ENCODE measurements around the gene ADAP1.
A peak's percentile ranks its signal among the peaks of the same experiment; 100 is the strongest.
"Not testable (repeated sequence)": the region's sequence is repeated elsewhere in the genome, so short reads cannot be mapped to it uniquely, and the experiment has no call there.

ADAP1 gene

DNA sequence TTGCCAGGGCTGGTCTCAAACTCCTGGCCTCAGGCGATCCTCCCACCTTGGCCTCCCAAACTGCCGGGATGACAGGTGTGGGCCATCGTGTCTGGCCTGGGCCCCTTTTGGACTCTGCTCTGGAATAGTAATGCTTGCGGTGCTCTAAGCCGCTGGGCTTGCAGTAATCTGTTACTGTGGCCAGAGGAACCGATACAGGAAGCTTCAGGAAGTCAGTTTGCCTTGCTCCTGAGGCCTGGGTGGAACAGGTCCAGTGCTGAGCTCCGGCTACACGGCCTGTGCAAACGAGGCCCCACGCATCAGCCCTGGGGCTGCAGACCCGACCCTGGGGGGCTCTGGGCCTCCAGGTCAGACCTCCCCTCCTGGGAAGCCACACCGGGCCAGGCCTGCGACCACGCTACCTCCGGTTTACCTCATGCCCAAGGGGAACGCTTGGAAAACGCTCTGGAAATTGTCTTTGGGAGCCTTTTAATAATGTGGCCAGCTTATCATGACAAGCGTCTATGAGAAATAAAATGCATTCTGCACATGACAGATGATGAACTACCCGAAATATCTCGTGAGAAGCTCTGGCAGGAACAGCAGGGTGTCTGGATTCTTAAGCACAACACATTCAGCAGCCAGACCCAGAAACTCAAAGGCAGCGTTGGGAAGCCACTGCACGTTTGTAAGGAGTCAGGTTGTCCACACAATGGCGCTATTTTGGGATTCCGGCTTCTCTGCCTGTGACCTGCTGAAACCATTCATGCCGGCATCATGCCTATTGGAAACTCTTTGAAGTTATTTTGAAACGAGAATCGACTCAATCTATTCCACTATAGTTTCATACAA, 10.1 kb upstream of the ADAP1 start:
- DNase-seq (ENCODE audit: low read depth) = no peak
- no peak overlapping the region for H3K4me3 ChIP-seq (ENCODE audit: low read length)
- TF ChIP-seq, protein P1, sequence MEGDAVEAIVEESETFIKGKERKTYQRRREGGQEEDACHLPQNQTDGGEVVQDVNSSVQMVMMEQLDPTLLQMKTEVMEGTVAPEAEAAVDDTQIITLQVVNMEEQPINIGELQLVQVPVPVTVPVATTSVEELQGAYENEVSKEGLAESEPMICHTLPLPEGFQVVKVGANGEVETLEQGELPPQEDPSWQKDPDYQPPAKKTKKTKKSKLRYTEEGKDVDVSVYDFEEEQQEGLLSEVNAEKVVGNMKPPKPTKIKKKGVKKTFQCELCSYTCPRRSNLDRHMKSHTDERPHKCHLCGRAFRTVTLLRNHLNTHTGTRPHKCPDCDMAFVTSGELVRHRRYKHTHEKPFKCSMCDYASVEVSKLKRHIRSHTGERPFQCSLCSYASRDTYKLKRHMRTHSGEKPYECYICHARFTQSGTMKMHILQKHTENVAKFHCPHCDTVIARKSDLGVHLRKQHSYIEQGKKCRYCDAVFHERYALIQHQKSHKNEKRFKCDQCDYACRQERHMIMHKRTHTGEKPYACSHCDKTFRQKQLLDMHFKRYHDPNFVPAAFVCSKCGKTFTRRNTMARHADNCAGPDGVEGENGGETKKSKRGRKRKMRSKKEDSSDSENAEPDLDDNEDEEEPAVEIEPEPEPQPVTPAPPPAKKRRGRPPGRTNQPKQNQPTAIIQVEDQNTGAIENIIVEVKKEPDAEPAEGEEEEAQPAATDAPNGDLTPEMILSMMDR (IDR thresholded peaks at IDR 0.05; ENCODE audit: insufficient read depth, low read depth, low read length, missing control alignments) = peak; percentile 10

- H3K4me3 ChIP-seq (ENCODE audit: low read length) = no peak overlapping the region
- TF ChIP-seq, protein P1 (IDR thresholded peaks at IDR 0.05; ENCODE audit: insufficient read depth, low read depth, low read length, missing control alignments) = peak; percentile 17
- no peak for DNase-seq (ENCODE audit: low read depth)
Observed at GRCh38 chr7:963236-964078, 9.0 kb upstream of the ADAP1 start.

DNA sequence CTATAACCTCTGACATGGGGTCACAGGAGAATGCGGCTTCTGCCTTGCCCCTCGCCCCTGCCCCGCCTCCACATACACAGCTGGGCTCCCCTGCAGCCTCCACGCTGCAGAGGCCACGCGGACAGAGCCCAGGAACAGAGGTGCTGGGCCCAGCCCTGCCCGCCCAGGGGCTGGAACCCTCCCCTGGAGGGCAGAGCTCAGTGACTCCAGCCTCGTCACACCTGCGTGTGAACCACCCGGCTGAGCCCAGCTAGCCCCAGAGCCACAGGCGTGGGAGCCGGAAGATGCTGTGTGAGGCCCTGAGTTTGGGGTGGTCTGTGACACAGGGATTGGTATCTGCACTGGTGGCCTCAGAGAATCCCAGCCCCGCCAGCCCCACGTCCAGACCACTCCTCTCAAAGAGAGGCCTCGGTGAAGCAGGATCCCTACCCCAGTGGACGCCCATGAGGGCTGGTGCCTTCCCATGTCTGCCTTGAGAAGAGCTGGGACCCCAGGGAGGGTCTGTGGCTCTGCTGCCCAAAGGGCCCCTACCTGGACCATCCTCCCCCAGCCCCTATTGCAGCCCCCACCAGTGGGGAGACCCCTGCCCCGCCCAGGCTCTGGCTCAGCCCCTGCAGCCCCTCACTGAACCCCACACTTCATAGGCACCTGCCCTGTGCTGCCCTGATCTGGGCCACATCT, 8.1 kb upstream of the ADAP1 start:
- no peak overlapping the region for H3K4me3 ChIP-seq (ENCODE audit: low read length)
- DNase-seq (ENCODE audit: low read depth) = no peak
- TF ChIP-seq, protein P1 (IDR thresholded peaks at IDR 0.05; ENCODE audit: insufficient read depth, low read depth, low read length, missing control alignments) = no peak

DNA sequence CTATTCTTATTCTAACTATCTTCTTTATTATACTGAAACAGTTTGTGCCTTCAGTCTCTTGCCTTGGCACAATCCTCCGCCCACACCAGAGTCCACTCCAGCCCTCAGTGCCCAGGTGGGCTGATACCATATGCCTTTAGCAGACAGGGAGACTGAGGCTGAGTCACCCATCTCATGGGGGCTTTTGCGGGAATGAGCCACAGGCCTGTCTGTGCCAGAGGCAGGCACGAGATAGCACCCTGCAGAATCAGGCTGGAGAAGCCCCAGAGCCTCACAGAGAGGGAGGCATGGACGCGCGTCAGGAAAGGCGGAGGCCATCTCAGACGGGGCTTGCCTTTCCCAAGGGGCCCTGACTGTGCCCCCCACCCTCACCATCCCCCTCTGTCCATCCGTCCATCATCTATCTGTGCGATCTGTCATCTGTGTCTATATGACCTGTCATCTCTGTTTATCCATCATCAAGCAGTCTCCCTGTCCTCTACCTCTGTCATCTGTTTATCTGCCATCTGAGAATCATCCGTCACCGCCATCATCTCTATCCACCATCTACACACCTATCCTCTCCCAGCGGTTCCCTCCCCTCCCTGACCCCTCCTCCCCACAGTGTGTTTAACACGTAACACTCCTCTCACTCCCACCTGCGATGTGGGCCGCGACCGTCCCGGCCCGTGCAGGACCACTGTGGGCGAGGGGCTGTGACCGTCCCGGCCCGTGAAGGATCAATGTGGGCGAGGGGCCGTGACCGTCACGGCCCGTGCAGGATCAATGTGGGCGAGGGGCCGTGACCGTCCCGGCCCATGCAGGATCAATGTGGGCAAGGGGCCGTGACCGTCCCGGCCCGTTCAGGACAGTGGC, 7.3 kb upstream of the ADAP1 start:
- TF ChIP-seq, protein P1 (IDR thresholded peaks at IDR 0.05; ENCODE audit: insufficient read depth, low read depth, low read length, missing control alignments) = no peak
- no peak for DNase-seq (ENCODE audit: low read depth)
- H3K4me3 ChIP-seq (ENCODE audit: low read length) = no peak overlapping the region

- H3K4me3 ChIP-seq (ENCODE audit: low read length); DNase-seq (ENCODE audit: low read depth): not testable (repeated sequence)
Observed at GRCh38 chr7:960972-961371, 6.5 kb upstream of the ADAP1 start.

- TF ChIP-seq, protein P1 (IDR thresholded peaks at IDR 0.05; ENCODE audit: insufficient read depth, low read depth, low read length, missing control alignments) = no peak
- no peak overlapping the region for H3K4me3 ChIP-seq (ENCODE audit: low read length)
- no peak for DNase-seq (ENCODE audit: low read depth)
Observed at GRCh38 chr7:960269-960871, 5.9 kb upstream of the ADAP1 start.

DNA sequence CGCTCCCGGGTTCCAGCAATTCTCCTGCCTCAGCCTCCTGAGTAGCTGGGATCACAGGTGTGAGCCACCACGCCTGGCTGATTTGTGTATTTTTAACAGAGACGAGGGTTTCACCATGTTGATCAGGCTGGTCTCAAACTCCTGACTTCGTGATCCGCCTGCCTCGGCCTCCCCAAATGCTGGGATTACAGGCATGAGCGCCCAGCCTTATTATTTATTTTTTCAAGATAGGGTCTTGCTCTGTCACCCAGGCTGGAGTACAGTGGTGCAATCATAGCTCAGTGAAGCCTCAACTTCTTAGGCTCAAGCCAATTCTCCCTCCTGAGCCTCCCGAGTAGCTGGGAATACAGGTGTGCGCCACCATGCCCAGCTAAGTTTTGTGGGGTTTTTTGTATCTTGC, 5.3 kb upstream of the ADAP1 start:
- not testable (repeated sequence) for DNase-seq (ENCODE audit: low read depth); H3K4me3 ChIP-seq (ENCODE audit: low read length)

Data from epithelial cell of esophagus (primary cell).